Bronchial epithelial cell (primary cell): ENCODE measurements around the gene CDK10. TPM values are rescaled to one million over a fixed set of nuclear protein-coding genes. Genes with fewer than 3 reads are reported as not detected.

Source experiments
- DNase-seq: peaks from one replicate; pipeline ENCODE4 v3.0.0-alpha.2; 2010; ENCODE audit warnings: low read depth
- FAIRE-seq: peaks from 2 replicates; lab custom pipeline; 2011; peaks lifted over from hg19 to GRCh38; lab: Jason Lieb, UNC
- H3K27me3 ChIP-seq: 2 replicates; pipeline ENCODE4 v1.5.1; 2011; ENCODE audit warnings: low read length; ENCODE audit not compliant: control insufficient read depth, insufficient read depth
- H3K36me3 ChIP-seq: 2 replicates; pipeline ENCODE4 v1.5.1; 2011; ENCODE audit warnings: low read length; ENCODE audit not compliant: control insufficient read depth, insufficient read depth
- H3K4me3 ChIP-seq: 2 replicates; pipeline ENCODE4 v1.5.1; 2011; ENCODE audit warnings: mild to moderate bottlenecking, low read depth, low read length, control low read depth
- CTCF ChIP-seq: IDR thresholded peaks from 2 replicates; pipeline ENCODE4 v1.5.1; 2011; ENCODE audit warnings: mild to moderate bottlenecking, moderate library complexity, low read length, control low read depth, inconsistent platforms; ENCODE audit not compliant: insufficient read depth, severe bottlenecking
- total RNA-seq: library from RNA; depleted of rRNA; stranded (reverse); fragments of >200 nt; gene quantifications from 2 replicates; pipeline ENCODE4 v1.2.1, GENCODE V29; 2014

CDK10 gene
- total RNA-seq, 1 donor from 2014 or later = 280 TPM

- FAIRE-seq = no peak
- peak; percentile 94 for DNase-seq
- Histone ChIP-seq H3K4me3 (peak overlapping the region; percentile 79), H3K27me3 (no peaks in the 10 kb centered on the region), H3K36me3 (peaks cover 8% of the 10 kb centered on the region)
- peak; percentile 84 for TF ChIP-seq CTCF
These were observed 13.7 kb downstream of the CDK10 start for GRCh38 chr16:89700100-89700648.

GRCh38 chr16:89700649-89701424 lies 14.3 kb downstream of the CDK10 start:
- peak; percentile 53 for DNase-seq
- peak; percentile 57 for TF ChIP-seq CTCF
- peak overlapping the region; percentile 79 for H3K4me3 ChIP-seq
- peaks cover 4% of the 10 kb centered on the region for H3K36me3 ChIP-seq
- no peak for FAIRE-seq
- H3K27me3 ChIP-seq = no peaks in the 10 kb centered on the region

GRCh38 chr16:89701425-89702406 lies 15.2 kb downstream of the CDK10 start, which contains the start of gene SPATA2L:
Gene SPATA2L (minus strand): TSS chr16:89701705. CDS start chr16:89701232, 473 bp downstream.
- peak; percentile 57 for TF ChIP-seq CTCF
- peaks cover 2% of the 10 kb centered on the region for H3K36me3 ChIP-seq
- DNase-seq (peak; percentile 85), FAIRE-seq (no peak)
- H3K4me3 ChIP-seq = peak within 1 kb of the TSS; percentile 79
- no peaks in the 10 kb centered on the region for H3K27me3 ChIP-seq

- no peak for FAIRE-seq
- Histone ChIP-seq H3K27me3 (no peaks in the 10 kb centered on the region), H3K4me3 (no peak overlapping the region), H3K36me3 (peaks cover 2% of the 10 kb centered on the region)
- DNase-seq = no peak
- TF ChIP-seq CTCF = no peak
These were observed 17.8 kb downstream of the CDK10 start for GRCh38 chr16:89704281-89704680.

- no peaks in the 10 kb centered on the region for H3K36me3 ChIP-seq
- H3K4me3 ChIP-seq = no peak overlapping the region
- FAIRE-seq (no peak), DNase-seq (no peak)
- no peaks in the 10 kb centered on the region for H3K27me3 ChIP-seq
- TF ChIP-seq CTCF = no peak
These were observed 18.5 kb downstream of the CDK10 start for GRCh38 chr16:89705006-89705405.
